Caki2 (cell line): Measurements from ENCODE around the gene NUDT21. TPM values are rescaled to one million over a fixed set of nuclear protein-coding genes. Genes with fewer than 3 reads are reported as not detected.
"Not testable (repeated sequence)": the region's sequence is repeated elsewhere in the genome, so short reads cannot be mapped to it uniquely, and the experiment has no call there.

ENCODE experiments used
- DNase-seq: peaks from one replicate; pipeline ENCODE4 v3.0.0-alpha.2; 2015; ENCODE audit warnings: low read depth
- in situ Hi-C: cut with HindIII; loops from 2 replicates; pipeline ENCODE4 v1.10.0; 2016; ENCODE audit warnings: low sequenced_read_pairs, low pct_unique_long_range_greater_than_20kb, mixed read lengths
- total RNA-seq: library from RNA; depleted of rRNA; stranded (reverse); fragments of >200 nt; shearing (Covaris generic); gene quantifications from 2 replicates; pipeline ENCODE4 v1.2.3, GENCODE V29; 2014; ENCODE audit warnings: low replicate concordance; rRNA removed

NUDT21 gene
- total RNA-seq = 68.5 and 95.5 TPM in 2 replicates

DNA sequence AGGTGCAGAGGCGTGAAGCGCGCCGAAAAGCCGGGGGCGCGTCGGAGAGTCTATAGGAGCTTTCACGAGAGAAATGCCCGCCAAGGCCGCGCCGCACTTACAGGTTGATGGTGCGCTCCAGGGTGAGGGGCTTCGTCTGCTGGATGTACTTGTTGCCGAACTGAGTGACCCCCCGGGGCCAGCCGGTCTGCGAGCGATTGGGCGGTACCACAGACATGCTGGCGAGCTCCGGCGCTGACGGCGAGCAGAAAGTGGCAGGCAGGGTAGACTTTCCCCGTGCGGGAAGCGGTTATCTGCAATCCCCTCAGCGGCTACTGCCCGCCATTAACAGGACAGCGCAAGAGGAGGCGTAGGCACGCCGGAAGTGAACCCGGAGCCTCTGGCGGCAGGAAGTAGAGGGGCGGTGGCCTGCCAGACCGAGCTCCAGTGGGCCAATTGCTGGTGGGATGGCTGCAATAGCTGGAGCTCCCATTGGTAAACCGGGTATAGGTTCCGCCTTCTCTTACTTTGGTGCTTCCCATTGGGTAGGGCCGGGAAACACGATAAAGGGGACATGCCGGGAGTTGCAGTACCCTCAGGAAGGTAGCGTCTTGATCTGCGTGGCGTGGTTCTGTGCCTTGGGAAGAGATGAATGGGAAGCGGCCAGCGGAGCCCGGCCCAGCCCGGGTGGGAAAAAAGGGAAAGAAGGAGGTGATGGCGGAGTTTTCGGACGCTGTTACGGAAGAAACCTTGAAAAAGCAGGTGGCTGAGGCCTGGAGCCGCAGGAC, at the start of gene NUDT21, which contains the start of gene OGFOD1:
Gene NUDT21 (minus strand): TSS at position 347 of the 767 bp plus-strand sequence. CDS start 130 bp downstream, at position 217.
Gene OGFOD1 (plus strand): TSS at position 569 of the 767 bp plus-strand sequence. CDS start 59 bp downstream, at position 628.
- in situ Hi-C loops = no loop called here
- DNase-seq = peak; percentile 94

- no peak for DNase-seq
- in situ Hi-C loops = no loop called here
These were observed 42.7 kb upstream of the NUDT21 start for GRCh38 chr16:56493815-56494214.

GRCh38 chr16:56493126-56493525, 42.0 kb upstream of the NUDT21 start:
- in situ Hi-C loops = no loop called here
- DNase-seq = no peak

GRCh38 chr16:56491657-56492261, 40.6 kb upstream of the NUDT21 start:
- in situ Hi-C loops = no loop called here
- DNase-seq = no peak

GRCh38 chr16:56488868-56489267, 37.7 kb upstream of the NUDT21 start:
- DNase-seq, in situ Hi-C loops: not testable (repeated sequence)

DNA sequence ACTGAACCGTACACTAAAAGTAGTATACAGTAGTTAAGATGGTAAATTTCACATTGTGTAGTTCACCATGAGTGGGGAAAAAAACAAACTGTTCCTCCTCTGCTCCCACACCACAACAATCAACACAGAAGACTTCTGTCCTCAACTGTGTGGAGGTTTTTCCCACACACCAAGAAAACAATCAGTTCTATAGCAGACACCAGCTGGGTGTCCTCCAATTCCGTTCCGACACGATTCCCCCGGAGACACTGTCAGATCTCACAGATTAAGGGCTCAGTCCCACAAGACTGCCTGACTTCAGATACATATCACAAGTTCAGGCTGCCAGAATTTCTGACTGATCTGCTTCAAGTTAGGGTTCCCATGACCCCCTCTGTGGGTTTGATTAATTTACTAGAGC, 36.9 kb upstream of the NUDT21 start:
- DNase-seq = no peak
- in situ Hi-C loops = no loop called here

DNA sequence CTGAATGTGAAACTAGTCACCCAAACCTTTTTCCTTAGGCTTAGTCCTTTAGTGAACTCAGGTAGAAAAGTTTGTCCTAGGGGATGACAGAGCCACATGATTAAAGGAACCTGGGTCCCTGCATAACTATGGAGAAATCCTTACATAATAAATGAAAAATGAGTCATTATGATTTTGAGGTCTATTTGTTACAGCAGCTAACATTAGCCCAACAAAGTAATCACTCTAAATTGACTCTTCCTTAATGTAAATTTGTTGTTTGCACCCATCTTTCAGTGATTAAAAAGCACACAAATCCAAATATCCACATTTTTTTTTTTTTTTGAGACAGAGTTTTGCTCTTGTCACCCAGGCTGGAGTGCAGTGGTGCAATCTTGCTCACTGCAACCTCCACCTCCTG, 32.3 kb upstream of the NUDT21 start:
- DNase-seq = no peak
- in situ Hi-C loops = no loop called here

DNA sequence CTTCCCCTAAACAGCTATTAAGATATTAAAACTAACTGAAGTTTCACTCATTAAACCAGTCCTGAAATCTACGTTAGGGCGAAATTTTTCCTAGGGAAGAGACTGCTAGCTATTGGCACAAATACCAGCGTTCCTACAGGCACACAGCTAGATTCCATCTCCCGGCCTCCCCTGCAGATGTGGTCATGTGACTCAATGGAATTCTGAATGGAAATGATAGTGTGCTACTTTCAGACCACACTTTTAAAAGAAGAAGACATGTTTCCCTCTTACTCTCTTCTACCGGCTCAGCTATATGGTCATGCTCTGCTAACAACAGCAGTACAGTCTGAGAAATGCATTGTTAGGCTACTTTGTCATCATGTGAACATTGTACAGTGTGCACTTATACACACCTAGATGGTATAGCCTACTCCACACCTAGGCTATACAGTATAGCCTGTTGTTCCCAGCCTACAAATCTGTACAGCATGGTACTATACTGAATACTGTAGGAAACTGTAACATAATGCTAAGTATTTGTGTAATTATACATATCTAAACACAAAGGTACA, 31.6 kb upstream of the NUDT21 start:
- in situ Hi-C loops = no loop called here
- no peak for DNase-seq

- in situ Hi-C loops = no loop called here
- DNase-seq = peak; percentile 11
These were observed 30.5 kb upstream of the NUDT21 start for GRCh38 chr16:56481468-56482122.

- DNase-seq = no peak
- in situ Hi-C loops = no loop called here
These were observed 29.8 kb upstream of the NUDT21 start for GRCh38 chr16:56480776-56481467.

- DNase-seq = no peak
- in situ Hi-C loops = no loop called here
These were observed 28.3 kb upstream of the NUDT21 start for GRCh38 chr16:56479469-56479868.

DNA sequence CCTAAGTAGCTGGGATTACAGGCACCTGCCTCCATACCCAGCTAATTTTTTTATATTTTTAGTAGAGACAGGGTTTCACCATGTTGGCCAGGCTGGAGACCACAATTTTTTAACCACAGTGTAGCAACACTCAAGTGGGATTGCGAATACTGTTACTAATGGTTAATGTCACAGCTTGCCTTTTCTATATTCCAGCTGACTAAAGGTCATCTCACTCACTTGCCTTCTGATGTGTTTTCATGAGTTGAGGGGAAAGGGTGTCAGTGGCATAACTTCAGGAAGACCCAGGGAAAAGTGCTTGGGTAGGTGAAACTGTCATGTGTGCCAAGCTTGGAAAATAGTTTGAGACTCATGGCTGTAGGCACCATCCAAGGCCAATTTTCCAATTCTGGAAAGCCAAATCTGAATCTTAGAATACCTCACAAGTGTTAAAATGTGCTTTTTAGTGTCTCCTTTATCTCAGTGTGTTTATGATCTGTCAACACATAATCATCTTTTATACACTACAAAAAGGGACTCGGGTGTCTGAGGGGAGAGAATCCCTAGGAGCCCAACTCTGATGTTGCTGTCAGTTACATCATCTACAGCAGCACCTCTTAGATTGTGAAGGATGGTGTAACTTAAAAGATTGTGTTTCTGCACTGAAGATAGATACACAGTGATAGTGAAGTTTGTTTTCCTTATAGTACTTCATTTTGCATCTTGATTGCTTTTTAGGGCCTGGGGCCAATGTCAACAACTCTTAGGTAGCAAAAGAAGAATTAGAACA, 27.3 kb upstream of the NUDT21 start:
- in situ Hi-C loops = no loop called here
- DNase-seq = no peak

- DNase-seq = peak; percentile 35
- in situ Hi-C loops = no loop called here
These were observed 26.2 kb upstream of the NUDT21 start for GRCh38 chr16:56477096-56477878.

DNA sequence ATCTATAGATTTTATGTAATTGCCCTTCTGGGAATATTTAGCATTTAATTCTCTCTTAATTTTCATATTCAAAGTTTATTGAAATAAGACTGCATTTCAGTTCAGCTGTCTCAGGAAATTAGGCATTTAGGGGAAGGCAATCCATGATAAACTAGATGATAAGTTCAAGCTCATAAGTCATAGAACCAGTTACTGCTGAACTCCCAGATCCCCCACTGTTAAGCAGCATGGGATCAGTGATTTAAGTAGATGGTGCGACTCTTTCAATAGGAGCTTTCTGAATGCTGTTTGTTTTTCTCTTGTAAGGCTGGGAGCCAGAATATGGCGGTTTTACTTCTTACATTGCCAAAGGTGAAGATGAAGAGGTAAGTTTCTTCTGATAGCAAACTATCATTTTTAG, 24.1 kb upstream of the NUDT21 start:
- in situ Hi-C loops = no loop called here
- no peak for DNase-seq

DNA sequence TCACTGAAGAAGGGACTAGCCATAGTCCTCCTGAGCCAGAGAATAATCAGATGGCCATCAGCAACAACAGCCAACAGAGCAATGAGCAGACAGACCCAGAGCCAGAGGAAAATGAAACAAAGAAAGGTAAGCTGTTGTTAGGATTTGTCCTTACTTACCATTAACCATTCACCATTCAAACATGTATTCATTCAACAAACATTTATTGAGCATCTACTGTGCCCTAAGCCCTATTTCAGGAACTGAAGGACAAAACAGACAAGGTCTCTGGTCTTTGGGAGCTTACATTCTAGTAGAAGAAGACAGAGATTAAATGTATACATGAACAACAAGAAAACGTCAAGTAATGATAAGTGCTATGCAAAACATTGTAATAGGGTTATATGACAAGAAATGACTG, 19.5 kb upstream of the NUDT21 start:
- in situ Hi-C loops = no loop called here
- DNase-seq = no peak

DNA sequence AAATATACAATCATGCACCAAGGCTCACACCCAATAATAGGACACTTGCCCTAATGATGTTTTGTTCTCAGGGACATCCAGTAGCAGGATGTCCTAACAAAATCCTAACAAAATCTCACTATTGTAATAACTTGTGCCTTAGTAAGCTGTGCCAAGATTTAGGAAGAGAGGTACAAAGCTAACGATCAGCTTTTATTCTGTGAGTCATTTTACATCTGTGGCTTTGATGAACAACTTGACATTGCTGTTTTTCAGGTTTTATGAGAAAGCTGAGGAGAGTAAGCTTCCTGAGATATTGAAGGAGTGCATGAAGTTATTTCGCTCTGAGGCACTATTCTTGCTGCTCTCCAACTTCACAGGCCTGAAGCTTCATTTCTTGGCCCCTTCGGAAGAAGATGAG, 19.1 kb upstream of the NUDT21 start:
- DNase-seq = no peak
- in situ Hi-C loops = no loop called here

- no peak for DNase-seq
- in situ Hi-C loops = no loop called here
These were observed 18.6 kb upstream of the NUDT21 start for GRCh38 chr16:56469748-56470147.
